GM23248 (cell line): Measurements from ENCODE around the gene GNPTAB. TPM values are rescaled to one million over a fixed set of nuclear protein-coding genes. Genes with fewer than 3 reads are reported as not detected.

Experiments used
- DNase-seq: peaks from one replicate; pipeline ENCODE4 v3.0.0-alpha.2; 2015
- H2AFZ ChIP-seq: fragments of 200-600 bp; sonication (generic); 2 replicates; pipeline ENCODE4 v1.6.1; 2016; ENCODE audit warnings: antibody characterized with exemption
- H3F3A ChIP-seq: fragments of 200-600 bp; sonication (generic); 2 replicates; pipeline ENCODE4 v1.6.1; 2016; ENCODE audit warnings: mild to moderate bottlenecking, antibody characterized with exemption, mixed run types; ENCODE audit not compliant: insufficient read depth
- H3K27ac ChIP-seq: fragments of 200-600 bp; sonication (generic); 2 replicates; pipeline ENCODE4 v1.5.1; 2016; ENCODE audit warnings: mild to moderate bottlenecking
- H3K27me3 ChIP-seq: fragments of 200-600 bp; sonication (generic); replicated peaks from 2 replicates; pipeline ENCODE4 v1.6.1; 2016; ENCODE audit warnings: mild to moderate bottlenecking; ENCODE audit not compliant: insufficient read depth
- H3K36me3 ChIP-seq: fragments of 200-600 bp; sonication (generic); 2 replicates; pipeline ENCODE4 v1.6.1; 2016; ENCODE audit warnings: low read depth, mild to moderate bottlenecking
- H3K4me1 ChIP-seq: fragments of 200-600 bp; sonication (generic); 2 replicates; pipeline ENCODE4 v1.6.1; 2016; ENCODE audit warnings: mild to moderate bottlenecking; ENCODE audit not compliant: insufficient read depth
- H3K4me2 ChIP-seq: fragments of 200-600 bp; sonication (generic); one replicate; pipeline ENCODE4 v1.6.1; 2016; ENCODE audit warnings: mild to moderate bottlenecking; ENCODE audit not compliant: unreplicated experiment
- H3K4me3 ChIP-seq: fragments of 200-600 bp; sonication (generic); 2 replicates; pipeline ENCODE4 v1.5.1; 2016; ENCODE audit warnings: mild to moderate bottlenecking
- H3K79me2 ChIP-seq: fragments of 200-600 bp; sonication (generic); 2 replicates; pipeline ENCODE4 v1.6.1; 2016; ENCODE audit warnings: mild to moderate bottlenecking; ENCODE audit not compliant: insufficient read depth
- H3K9ac ChIP-seq: fragments of 200-600 bp; sonication (generic); 2 replicates; pipeline ENCODE4 v1.6.1; 2016; ENCODE audit warnings: mild to moderate bottlenecking
- H3K9me2 ChIP-seq: fragments of 200-600 bp; sonication (generic); 2 replicates; pipeline ENCODE4 v1.6.1; 2016; ENCODE audit warnings: mixed run types, mild to moderate bottlenecking, moderate library complexity; ENCODE audit not compliant: insufficient read depth
- H3K9me3 ChIP-seq: fragments of 200-600 bp; sonication (generic); one replicate; pipeline ENCODE4 v1.6.1; 2017; ENCODE audit warnings: low read depth
- H4K20me1 ChIP-seq: fragments of 200-600 bp; sonication (generic); 2 replicates; pipeline ENCODE4 v1.6.0; 2016; ENCODE audit not compliant: insufficient read depth
- EZH2 ChIP-seq: fragments of 200-600 bp; sonication (generic); IDR thresholded peaks from 2 replicates; pipeline ENCODE4 v1.6.1; 2018; ENCODE audit warnings: antibody characterized with exemption, mild to moderate bottlenecking; ENCODE audit not compliant: insufficient read depth, poor library complexity, severe bottlenecking
- EZH2phosphoT487 ChIP-seq: fragments of 200-600 bp; sonication (generic); IDR thresholded peaks from 2 replicates; pipeline ENCODE4 v1.6.1; 2018; ENCODE audit warnings: antibody characterized with exemption, moderate library complexity, mild to moderate bottlenecking, low read depth; ENCODE audit not compliant: insufficient read depth
- WGBS, 2 experiments: methylation state at CpG; one replicate each; pipeline ENCODE4 v1.1.6; 2015 to 2017; ENCODE audit warnings: low lambda C conversion rate in 2 of 2, low coverage in 1 of 2; ENCODE audit errors: missing lambda C conversion rate in 2 of 2; 5-methylcytosine and 5-hydroxymethylcytosine counted together
- in situ Hi-C: fragments of 300-500 bp; cut with MboI; formaldehyde crosslinking; loops from 2 replicates; pipeline ENCODE4 v1.15.0; 2020
- polyA plus RNA-seq: library from polyadenylated mRNA; unstranded; fragments of >200 nt; fragmentation: Nextera tagmentation; extraction: Ambion mirVana; gene quantifications from 2 replicates; pipeline ENCODE4 v1.2.1, GENCODE V29; 2016
- total RNA-seq: library from RNA; depleted of rRNA; stranded (reverse); fragments of >200 nt; shearing (Covaris generic); gene quantifications from 2 replicates; pipeline ENCODE4 v1.2.3, GENCODE V29; 2014

The GNPTAB gene
- total and polyA plus RNA-seq, 2 experiments from 2014 or later, result 20.6 to 23.3 TPM

- H3K4me3 ChIP-seq, result no peak overlapping the region
- DNase-seq, result no peak
- WGBS, 2 experiments, result 85% methylated on average over 5 of the region's 5 CpGs
- H3K27me3 ChIP-seq, result no peaks in the 10 kb centered on the region
- H3F3A ChIP-seq, result peaks cover 6% of the 10 kb centered on the region; the same call in 1 of the 2 replicates
- no peaks in the 10 kb centered on the region for H3K79me2 ChIP-seq
- no peaks in the 10 kb centered on the region; the same call in 1 of the 2 replicates for H3K4me1 ChIP-seq
- H3K36me3 ChIP-seq, result no peaks in the 10 kb centered on the region
- no peaks in the 10 kb centered on the region for H3K9me3 ChIP-seq
- in situ Hi-C loops, result no loop called here
- H3K27ac ChIP-seq, result no peak overlapping the region
- H2AFZ ChIP-seq, result no peak overlapping the region
- H4K20me1 ChIP-seq, result no peaks in the 10 kb centered on the region
- no peak for TF ChIP-seq EZH2phosphoT487
- TF ChIP-seq EZH2, result no peak
- no peaks in the 10 kb centered on the region for H3K9me2 ChIP-seq
- H3K9ac ChIP-seq, result no peak overlapping the region
- no peak overlapping the region for H3K4me2 ChIP-seq
These were observed 16.6 kb upstream of the GNPTAB start for GRCh38 chr12:101847325-101847724.

- H3K36me3 ChIP-seq, result no peaks in the 10 kb centered on the region
- H3K9me3 ChIP-seq, result no peaks in the 10 kb centered on the region
- H3K9me2 ChIP-seq, result no peaks in the 10 kb centered on the region
- no peak for TF ChIP-seq EZH2phosphoT487
- TF ChIP-seq EZH2, result no peak
- no peaks in the 10 kb centered on the region for H3K27me3 ChIP-seq
- H3K4me3 ChIP-seq, result no peak overlapping the region
- DNase-seq, result no peak
- H4K20me1 ChIP-seq, result no peaks in the 10 kb centered on the region
- no peaks in the 10 kb centered on the region for H3F3A ChIP-seq
- no peak overlapping the region for H3K9ac ChIP-seq
- no peaks in the 10 kb centered on the region for H3K4me1 ChIP-seq
- 76 to 78% methylated on average over 5 of the region's 5 CpGs for WGBS, 2 experiments
- no peaks in the 10 kb centered on the region for H3K79me2 ChIP-seq
- H3K4me2 ChIP-seq, result no peak overlapping the region
- no peak overlapping the region for H3K27ac ChIP-seq
- H2AFZ ChIP-seq, result no peak overlapping the region
- in situ Hi-C loops, result no loop called here
These were observed 14.5 kb upstream of the GNPTAB start for GRCh38 chr12:101845137-101845711.

- no peak overlapping the region for H3K9ac ChIP-seq
- H3K36me3 ChIP-seq, result no peaks in the 10 kb centered on the region
- H3K79me2 ChIP-seq, result no peaks in the 10 kb centered on the region
- H3K9me3 ChIP-seq, result no peaks in the 10 kb centered on the region
- H3K4me3 ChIP-seq, result no peak overlapping the region
- no peaks in the 10 kb centered on the region for H3K9me2 ChIP-seq
- in situ Hi-C loops, result no loop called here
- no peak overlapping the region for H3K27ac ChIP-seq
- no peaks in the 10 kb centered on the region for H3K4me1 ChIP-seq
- no peak overlapping the region for H2AFZ ChIP-seq
- no peak for DNase-seq
- H3K27me3 ChIP-seq, result no peaks in the 10 kb centered on the region
- 86 to 97% methylated on average over 4 of the region's 4 CpGs for WGBS, 2 experiments
- H4K20me1 ChIP-seq, result no peaks in the 10 kb centered on the region
- no peak overlapping the region for H3K4me2 ChIP-seq
- no peaks in the 10 kb centered on the region for H3F3A ChIP-seq
- TF ChIP-seq EZH2 (no peak), EZH2phosphoT487 (no peak)
These were observed 10.3 kb upstream of the GNPTAB start for GRCh38 chr12:101841069-101841468.

GRCh38 chr12:101839324-101840283, 8.8 kb upstream of the GNPTAB start:
- in situ Hi-C loops, result no loop called here
- Histone ChIP-seq H3K4me1 (no peaks in the 10 kb centered on the region), H3K79me2 (no peaks in the 10 kb centered on the region), H3K27me3 (no peaks in the 10 kb centered on the region), H3K27ac (no peak overlapping the region), H3K36me3 (no peaks in the 10 kb centered on the region), H4K20me1 (no peaks in the 10 kb centered on the region), H3K9ac (no peak overlapping the region), H3F3A (no peaks in the 10 kb centered on the region), H2AFZ (peak overlapping the region; percentile 32; the same call in 1 of the 2 replicates), H3K9me2 (no peaks in the 10 kb centered on the region), H3K9me3 (no peaks in the 10 kb centered on the region), H3K4me3 (no peak overlapping the region), H3K4me2 (no peak overlapping the region)
- no peak for TF ChIP-seq EZH2phosphoT487
- TF ChIP-seq EZH2, result no peak
- DNase-seq, result peak; percentile 64
- 31 to 34% methylated on average over 6 of the region's 6 CpGs for WGBS, 2 experiments
